Measurements from ENCODE around the gene ATP5ME.

- no peak for TF ChIP-seq CTCF (IDR thresholded peaks at IDR 0.05; ENCODE audit: insufficient read depth, low read length, poor library complexity, severe bottlenecking)
- no peak for TF ChIP-seq EZH2phosphoT487 (conservative IDR thresholded peaks at IDR 0.05; ENCODE audit: low read length)
Measured at GRCh38 chr4:671769-672168, 2.3 kb downstream of the ATP5ME start.

Measured in SU-DHL-6 (cell line).